Testis (tissue), 3 donors: ENCODE measurements around the gene OPRM1. TPM values are rescaled to one million over a fixed set of nuclear protein-coding genes. Genes with fewer than 3 reads are reported as not detected.

ENCODE experiments used
- DNase-seq: peaks from one replicate; pipeline ENCODE4 v3.0.0-alpha.2; 2019
- H3K27ac ChIP-seq, 2 donors: fragments of 200-600 bp; sonication (generic); one replicate each; pipeline ENCODE4 v1.5.1; 2019
- H3K27me3 ChIP-seq: fragments of 200-600 bp; sonication (generic); one replicate; pipeline ENCODE4 v1.5.1; 2019
- H3K36me3 ChIP-seq: fragments of 200-600 bp; sonication (generic); one replicate; pipeline ENCODE4 v1.5.1; 2017; ENCODE audit warnings: low read depth; ENCODE audit errors: missing control alignments
- H3K4me1 ChIP-seq: fragments of 200-600 bp; sonication (generic); one replicate; pipeline ENCODE4 v1.5.1; 2019
- H3K4me3 ChIP-seq, 2 donors: fragments of 200-600 bp; sonication (generic); one replicate each; pipeline ENCODE4 v1.5.1; 2017 to 2019
- H3K9me3 ChIP-seq: fragments of 200-600 bp; sonication (generic); one replicate; pipeline ENCODE4 v1.5.1; 2017
- CTCF ChIP-seq, 3 experiments: fragments of 450-650 bp in 2 of 3; fragments of 200-600 bp in 1 of 3; sonication (generic) in 1 of 3; IDR thresholded peaks; one replicate each; pipeline ENCODE4 v1.5.1; 2016 to 2019; ENCODE audit warnings: antibody characterized with exemption in 3 of 3, mild to moderate bottlenecking in 2 of 3, moderate library complexity in 1 of 3
- POLR2A ChIP-seq: fragments of 450-650 bp; IDR thresholded peaks from one replicate; pipeline ENCODE4 v1.6.1; 2017; ENCODE audit warnings: antibody characterized with exemption, mild to moderate bottlenecking, moderate library complexity
- WGBS, 2 donors: methylation state at CpG; one replicate each; pipeline ENCODE4 v1.1.5; 2018; 5-methylcytosine and 5-hydroxymethylcytosine counted together
- intact Hi-C: fragments of 100-400 bp; cut with DNase I; formaldehyde crosslinking; loops from one replicate; pipeline ENCODE4 v1.15.1; 2023; ENCODE audit warnings: low total_unique reads
- polyA plus RNA-seq: library from polyadenylated mRNA; stranded (reverse); fragments of 350-450 nt; fragmentation: Illumina TruSeq; extraction: RNeasy Lipid Tissue Mini Kit (QIAGEN cat#74804); gene quantifications from one replicate; pipeline ENCODE4 v1.2.3, GENCODE V29; 2014; ENCODE audit warnings: low read depth, low replicate concordance; ENCODE audit not compliant: insufficient read depth
- total RNA-seq, 2 donors: library from RNA; depleted of rRNA; stranded (reverse); fragments of >200 nt; gene quantifications; one replicate each; pipeline ENCODE4 v1.2.3, GENCODE V29; 2016

Gene OPRM1
- total and polyA plus RNA-seq, 3 donors from 2014 or later, result 1.1 to 8.7 (median 4.0) TPM

DNA sequence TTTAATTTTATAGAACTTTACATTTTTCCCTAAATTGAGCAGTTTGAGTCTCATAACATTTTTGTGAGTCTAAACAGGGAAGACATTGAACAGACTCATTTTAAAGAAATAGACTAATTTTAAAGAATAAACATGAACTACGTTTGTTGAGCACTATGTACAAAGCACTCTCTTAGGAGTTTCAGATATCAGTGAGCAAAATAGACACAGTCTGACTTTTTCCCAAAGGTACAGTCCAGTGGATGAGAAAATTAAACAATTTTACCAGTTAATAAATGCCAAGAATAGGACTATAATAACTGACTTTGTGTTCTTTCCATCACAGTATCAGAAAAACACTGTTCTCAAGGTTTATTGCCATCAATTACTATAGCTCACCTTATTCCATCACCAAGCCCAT, 18.1 kb downstream of the OPRM1 start:
- 25 to 42% methylated on average over 1 of the region's 1 CpG for WGBS, 2 donors
- Histone ChIP-seq H3K4me1 (no peaks in the 10 kb centered on the region), H3K36me3 (no peaks in the 10 kb centered on the region), H3K27me3 (no peaks in the 10 kb centered on the region), H3K9me3 (no peaks in the 10 kb centered on the region), H3K4me3 (no peak overlapping the region), H3K27ac (no peak overlapping the region)
- intact Hi-C loops, result no loop called here
- TF ChIP-seq CTCF (IDR thresholded peaks at IDR 0.05) (no peak), POLR2A (no peak)
- DNase-seq, result no peak

GRCh38 chr6:154058963-154059680, 20.1 kb downstream of the OPRM1 start:
- intact Hi-C loops, result no loop called here
- Histone ChIP-seq H3K36me3 (no peaks in the 10 kb centered on the region), H3K27me3 (no peaks in the 10 kb centered on the region), H3K27ac (no peak overlapping the region), H3K4me1 (no peaks in the 10 kb centered on the region), H3K4me3 (no peak overlapping the region), H3K9me3 (no peaks in the 10 kb centered on the region)
- TF ChIP-seq POLR2A, result no peak
- no peak for DNase-seq
- 82 to 91% methylated on average over 4 of the region's 4 CpGs for WGBS, 2 donors

DNA sequence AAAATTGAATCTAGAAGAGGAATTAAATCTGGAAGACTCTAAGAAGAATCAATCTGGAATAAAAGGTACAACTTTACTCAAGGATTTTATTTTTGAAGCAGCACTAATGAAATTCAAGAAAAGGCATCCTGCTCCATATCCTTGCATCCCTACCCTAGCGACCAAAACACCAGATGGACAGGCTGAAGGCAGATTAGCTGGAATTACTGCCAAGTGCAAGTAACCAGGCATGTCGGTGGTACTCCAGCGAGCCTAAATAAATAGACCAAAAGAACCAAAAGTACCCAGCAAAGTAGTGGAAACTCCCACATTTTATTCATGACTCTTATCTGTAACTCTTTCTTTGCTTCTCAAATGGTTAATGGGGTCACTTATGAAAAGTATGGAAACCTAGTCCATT, 21.0 kb downstream of the OPRM1 start:
- Histone ChIP-seq H3K36me3 (no peaks in the 10 kb centered on the region), H3K27ac (no peak overlapping the region), H3K27me3 (no peaks in the 10 kb centered on the region), H3K4me3 (no peak overlapping the region), H3K4me1 (no peaks in the 10 kb centered on the region), H3K9me3 (no peaks in the 10 kb centered on the region)
- DNase-seq, result no peak
- intact Hi-C loops, result no loop called here
- TF ChIP-seq CTCF (IDR thresholded peaks at IDR 0.05) (no peak), POLR2A (no peak)
- 68 to 85% methylated on average over 3 of the region's 3 CpGs for WGBS, 2 donors

DNA sequence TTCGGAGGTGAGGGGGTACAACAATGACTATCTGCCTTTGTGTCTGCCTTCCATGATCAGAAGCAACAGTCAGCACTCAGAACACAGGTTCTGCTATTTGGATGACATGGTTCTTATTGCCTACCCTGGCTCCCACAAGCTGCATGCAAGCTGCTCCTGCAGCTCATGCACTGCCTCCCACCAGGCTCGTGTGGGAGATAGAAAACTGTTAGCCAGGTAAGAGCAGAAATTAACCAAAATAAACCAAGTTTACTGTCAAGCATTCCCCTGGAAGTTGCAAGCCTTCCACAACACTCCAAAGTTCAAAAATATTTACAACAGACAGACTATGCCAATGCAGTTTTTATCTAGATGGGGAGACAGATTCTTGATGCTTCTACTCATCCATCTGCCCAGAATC, 31.0 kb downstream of the OPRM1 start:
- Histone ChIP-seq H3K4me1 (no peaks in the 10 kb centered on the region), H3K27me3 (no peaks in the 10 kb centered on the region), H3K9me3 (no peaks in the 10 kb centered on the region), H3K4me3 (no peak overlapping the region), H3K36me3 (no peaks in the 10 kb centered on the region), H3K27ac (no peak overlapping the region)
- TF ChIP-seq CTCF (IDR thresholded peaks at IDR 0.05), result no peak
- TF ChIP-seq POLR2A, result no peak
- 78 to 83% methylated on average over 2 of the region's 2 CpGs for whole genome bisulfite sequencing, 2 donors
- intact Hi-C loops, result no loop called here
- DNase-seq, result no peak

DNA sequence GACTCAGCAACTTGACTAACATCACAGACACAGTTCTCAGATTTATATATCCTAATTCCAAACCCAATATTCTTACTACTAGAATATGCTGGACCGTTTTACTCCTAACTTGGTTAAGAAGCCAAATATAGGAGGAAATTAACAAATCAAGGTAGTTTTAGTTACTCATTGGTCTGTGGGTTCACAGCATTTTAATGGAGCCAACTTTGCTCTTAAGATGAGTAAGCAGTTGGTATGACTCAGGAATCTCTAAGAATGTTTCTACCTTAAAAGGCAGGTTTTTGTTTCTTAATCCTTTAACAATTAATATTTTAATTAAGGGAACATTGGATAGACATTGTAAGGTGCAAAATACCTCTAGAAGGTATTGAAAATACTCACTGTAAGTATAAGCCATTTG, 31.6 kb downstream of the OPRM1 start:
- WGBS, 2 donors, result 75 to 89% methylated on average over 1 of the region's 1 CpG
- no peak overlapping the region for H3K27ac ChIP-seq
- no peak overlapping the region for H3K4me3 ChIP-seq
- no peaks in the 10 kb centered on the region for H3K9me3 ChIP-seq
- TF ChIP-seq POLR2A (no peak), CTCF (IDR thresholded peaks at IDR 0.05) (no peak)
- intact Hi-C loops, result no loop called here
- H3K4me1 ChIP-seq, result no peaks in the 10 kb centered on the region
- H3K36me3 ChIP-seq, result no peaks in the 10 kb centered on the region
- H3K27me3 ChIP-seq, result no peaks in the 10 kb centered on the region
- no peak for DNase-seq
